GM19463 (cell line): Measurements from ENCODE around the gene ALG1.
A peak's percentile ranks its signal among the peaks of the same experiment; 100 is the strongest.
"Not testable (repeated sequence)": the region's sequence is repeated elsewhere in the genome, so short reads cannot be mapped to it uniquely, and the experiment has no call there.

Experiments
- ATAC-seq: cut with Tn5 transposase; IDR thresholded peaks from one replicate; pipeline ENCODE4 v1.9.1; 2021; ENCODE audit warnings: mild to moderate bottlenecking, moderate library complexity; ENCODE audit not compliant: unreplicated experiment

The ALG1 gene

GRCh38 chr16:5097061-5097469 is 25.4 kb downstream of the ALG1 start:
- not testable (repeated sequence) for ATAC-seq

DNA sequence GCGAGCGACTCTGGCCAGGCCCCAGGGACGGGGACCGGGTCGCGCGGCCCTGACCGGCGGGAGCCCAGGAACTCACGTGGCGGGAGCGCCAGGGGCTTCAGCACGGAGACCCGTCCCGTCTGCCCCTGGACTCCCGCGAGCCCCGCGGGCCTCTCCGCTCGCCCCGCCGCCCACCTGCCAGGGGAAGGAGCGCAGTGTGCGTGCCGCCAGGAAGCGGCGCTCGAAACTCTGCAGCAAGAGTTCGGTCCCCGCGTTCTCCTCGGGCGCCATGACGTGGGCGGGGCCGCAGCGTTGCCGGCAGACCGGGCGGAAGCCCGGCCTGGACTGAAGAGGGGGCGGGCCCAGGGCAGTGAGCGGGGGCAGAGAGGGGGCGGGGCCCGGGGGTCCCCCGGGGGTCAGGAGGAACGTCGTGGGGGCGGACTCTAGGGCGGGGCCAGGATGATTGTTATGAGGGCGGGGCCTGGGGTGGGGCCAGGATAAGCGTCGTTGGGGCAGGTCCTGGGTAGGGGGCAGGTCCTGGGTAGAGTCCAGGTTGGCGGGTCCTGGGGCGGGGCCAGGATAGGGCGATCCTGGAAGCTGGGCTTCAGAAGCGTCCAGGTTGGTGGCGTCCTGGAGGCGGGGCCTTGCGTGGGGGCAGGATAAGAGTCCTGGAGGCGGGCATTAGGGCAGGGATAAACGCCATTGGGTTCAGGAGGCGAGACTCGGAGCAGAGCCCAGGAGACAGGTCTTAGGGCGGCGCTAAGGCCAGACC is 26.0 kb downstream of the ALG1 start, which contains the start of gene EEF2KMT:
EEF2KMT (minus strand) TSS at position 326 of the 751 bp plus-strand sequence; CDS start at position 270, 56 bp downstream.
- ATAC-seq, result peak; percentile 95

GRCh38 chr16:5098221-5099159 is 26.8 kb downstream of the ALG1 start:
- ATAC-seq, result not testable (repeated sequence)

DNA sequence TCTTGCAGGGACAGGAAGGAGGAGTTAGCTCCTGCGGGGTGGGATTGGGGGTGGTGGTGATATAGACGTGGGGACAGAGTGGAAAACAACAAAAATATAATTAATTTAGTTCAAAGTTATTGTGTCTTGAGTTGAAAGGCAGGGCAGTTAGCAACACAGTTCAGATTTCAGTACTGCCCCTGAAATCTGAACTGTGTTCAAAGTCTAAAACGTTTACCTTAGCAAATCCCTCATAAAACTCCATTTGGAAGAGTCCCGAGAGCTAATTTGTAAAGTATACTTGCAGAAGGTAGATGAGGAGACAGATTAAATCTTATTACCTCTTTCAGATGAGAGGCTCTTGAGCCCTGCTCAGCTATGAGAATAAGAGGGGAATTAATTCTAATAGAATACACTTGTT is 27.5 kb downstream of the ALG1 start:
- ATAC-seq, result not testable (repeated sequence)

GRCh38 chr16:5103296-5104032 is 31.8 kb downstream of the ALG1 start:
- ATAC-seq, result not testable (repeated sequence)

DNA sequence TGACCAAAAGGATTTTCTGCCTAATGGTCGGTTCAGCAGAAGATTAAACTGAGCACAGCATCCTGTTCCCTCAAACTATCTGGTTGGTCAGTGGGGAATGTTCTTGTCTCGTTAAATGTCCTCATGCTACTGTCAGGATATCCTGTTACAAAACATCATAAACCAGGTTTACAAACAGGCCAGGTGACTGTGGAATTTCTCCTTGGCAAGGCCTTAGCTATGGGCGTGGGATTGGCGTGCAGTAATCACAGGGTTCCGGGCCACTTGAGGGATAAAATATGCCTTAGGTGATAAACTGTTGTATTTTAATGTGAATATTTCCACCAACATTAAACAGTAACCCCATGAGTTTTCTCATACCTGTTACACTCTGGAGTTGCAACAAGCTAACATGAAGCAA is 33.4 kb downstream of the ALG1 start:
- ATAC-seq, result not testable (repeated sequence)

DNA sequence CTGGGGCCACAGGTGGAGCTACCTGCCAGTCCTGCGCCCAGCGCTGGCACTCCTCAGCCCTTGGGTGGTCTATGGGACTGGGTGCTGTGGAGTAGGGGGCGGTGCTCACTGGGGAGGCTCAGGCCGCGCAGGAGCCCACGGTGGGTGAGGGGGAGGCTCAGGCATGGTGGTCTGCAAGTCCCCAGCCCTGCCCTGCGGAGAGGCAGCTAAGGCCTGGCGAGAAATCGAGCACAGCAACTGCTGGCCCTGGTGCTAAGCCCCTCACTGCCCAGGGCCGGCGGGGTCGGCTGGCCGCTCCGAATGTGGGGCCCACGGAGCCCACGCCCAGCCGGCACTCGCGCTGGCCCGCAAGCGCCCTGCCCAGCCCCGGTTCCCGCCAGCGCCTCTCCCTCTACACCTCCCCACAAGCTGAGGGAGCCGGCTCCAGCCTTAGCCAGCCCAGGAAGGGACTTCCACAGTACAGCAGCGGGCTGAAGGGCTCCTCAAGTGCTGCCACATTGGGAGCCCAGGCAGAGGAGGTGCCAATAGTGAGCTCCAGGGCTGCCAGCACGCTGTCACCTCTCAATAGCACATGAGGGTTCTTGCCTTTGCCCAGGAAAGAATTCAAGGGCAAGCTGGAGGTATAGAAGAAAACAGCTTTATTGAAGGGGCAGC is 37.0 kb downstream of the ALG1 start:
- ATAC-seq, result no peak

- not testable (repeated sequence) for ATAC-seq
Observed at GRCh38 chr16:5110933-5111332, 39.3 kb downstream of the ALG1 start.

DNA sequence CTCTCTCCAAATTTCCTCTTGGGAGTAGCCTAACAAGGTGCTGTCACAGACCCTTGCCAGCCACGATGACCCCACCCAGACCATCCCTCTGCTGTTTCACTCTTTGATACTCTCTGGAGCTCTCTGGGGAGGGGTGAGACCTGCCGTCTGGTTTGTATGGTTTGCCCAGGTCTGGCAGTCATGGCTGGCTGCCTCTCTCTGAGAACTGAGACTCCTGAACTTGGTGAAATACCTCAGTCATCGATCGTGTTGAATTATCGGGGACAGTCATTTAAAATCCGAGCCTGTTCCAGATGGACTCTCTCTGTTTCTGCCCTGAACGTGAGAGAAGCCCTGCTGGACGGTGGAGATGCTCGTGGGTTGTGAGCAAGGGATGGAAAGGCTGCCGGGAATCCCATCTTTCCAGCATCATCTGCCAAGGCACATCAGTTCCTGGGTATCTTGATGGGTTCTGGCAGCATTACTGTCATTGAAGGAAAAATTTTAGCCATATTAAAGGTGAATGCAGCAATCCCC is 45.2 kb downstream of the ALG1 start:
- not testable (repeated sequence) for ATAC-seq

GRCh38 chr16:5117300-5118087 is 45.9 kb downstream of the ALG1 start:
- ATAC-seq, result peak; percentile 54

- ATAC-seq, result not testable (repeated sequence)
Observed at GRCh38 chr16:5131467-5132004, 59.9 kb downstream of the ALG1 start.

DNA sequence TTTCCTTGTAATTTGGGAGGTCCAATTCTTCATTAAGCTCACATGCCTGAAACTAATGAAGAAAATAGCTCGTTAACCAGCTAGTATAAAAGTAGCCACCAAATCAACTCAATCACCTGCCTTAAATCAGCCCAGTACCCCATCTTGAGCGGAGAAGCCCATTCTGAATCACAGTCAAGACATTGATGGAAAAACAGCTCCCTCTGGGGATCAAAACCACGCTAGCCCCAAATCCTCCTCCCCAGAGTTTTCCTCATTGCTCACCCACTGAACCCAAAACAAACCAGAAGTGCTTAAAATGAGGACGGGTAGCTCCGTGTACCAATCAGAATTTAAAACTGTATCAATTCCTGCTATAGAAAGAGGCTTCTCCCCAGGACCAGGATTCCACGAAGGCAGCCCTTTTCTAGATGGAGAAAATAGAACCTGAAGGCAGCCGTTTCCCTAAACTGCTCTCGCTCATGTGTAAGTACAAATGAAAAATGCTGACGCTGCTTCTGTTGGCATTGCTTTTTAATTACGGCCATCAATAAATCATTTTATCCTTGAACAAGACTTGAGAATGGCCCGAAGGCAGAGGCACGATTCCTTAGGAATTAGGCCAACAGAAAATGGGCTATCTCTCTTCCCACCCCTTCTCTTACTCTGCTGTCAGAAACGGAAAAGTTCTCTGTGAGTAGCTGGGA is 61.4 kb downstream of the ALG1 start:
- not testable (repeated sequence) for ATAC-seq

GRCh38 chr16:5134739-5135452 is 63.3 kb downstream of the ALG1 start:
- ATAC-seq, result not testable (repeated sequence)
